Measurements from ENCODE around the gene SKAP2.

Gene SKAP2

GRCh38 chr7:26630941-26631580 lies 233.3 kb downstream of the SKAP2 start:
- TF ChIP-seq, protein P1, sequence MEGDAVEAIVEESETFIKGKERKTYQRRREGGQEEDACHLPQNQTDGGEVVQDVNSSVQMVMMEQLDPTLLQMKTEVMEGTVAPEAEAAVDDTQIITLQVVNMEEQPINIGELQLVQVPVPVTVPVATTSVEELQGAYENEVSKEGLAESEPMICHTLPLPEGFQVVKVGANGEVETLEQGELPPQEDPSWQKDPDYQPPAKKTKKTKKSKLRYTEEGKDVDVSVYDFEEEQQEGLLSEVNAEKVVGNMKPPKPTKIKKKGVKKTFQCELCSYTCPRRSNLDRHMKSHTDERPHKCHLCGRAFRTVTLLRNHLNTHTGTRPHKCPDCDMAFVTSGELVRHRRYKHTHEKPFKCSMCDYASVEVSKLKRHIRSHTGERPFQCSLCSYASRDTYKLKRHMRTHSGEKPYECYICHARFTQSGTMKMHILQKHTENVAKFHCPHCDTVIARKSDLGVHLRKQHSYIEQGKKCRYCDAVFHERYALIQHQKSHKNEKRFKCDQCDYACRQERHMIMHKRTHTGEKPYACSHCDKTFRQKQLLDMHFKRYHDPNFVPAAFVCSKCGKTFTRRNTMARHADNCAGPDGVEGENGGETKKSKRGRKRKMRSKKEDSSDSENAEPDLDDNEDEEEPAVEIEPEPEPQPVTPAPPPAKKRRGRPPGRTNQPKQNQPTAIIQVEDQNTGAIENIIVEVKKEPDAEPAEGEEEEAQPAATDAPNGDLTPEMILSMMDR (IDR thresholded peaks at IDR 0.05; ENCODE audit: extremely low read depth, missing control alignments) = no peak
- no peak for DNase-seq (ENCODE audit: low spot score)

DNA sequence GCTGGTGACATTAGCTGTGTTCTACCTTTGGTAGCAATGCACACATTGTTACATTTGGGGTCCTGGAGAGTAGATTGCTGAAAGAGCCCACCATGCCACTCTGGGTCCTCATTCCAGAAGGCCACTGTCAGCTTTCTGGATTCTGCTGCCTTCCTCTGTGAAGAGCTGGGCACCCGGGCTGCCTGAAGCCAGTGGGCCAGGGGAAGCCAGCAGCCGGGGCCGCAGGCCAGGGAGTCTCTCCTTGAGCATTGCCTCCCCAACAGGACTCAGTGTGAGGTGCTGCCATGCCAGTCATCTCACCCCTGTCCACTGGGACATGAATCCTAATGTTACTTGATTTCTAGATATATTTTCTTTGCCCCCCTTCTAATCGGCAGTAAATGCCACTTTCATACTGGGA lies 234.0 kb downstream of the SKAP2 start:
- DNase-seq (ENCODE audit: low spot score) = no peak
- TF ChIP-seq, protein P1 (IDR thresholded peaks at IDR 0.05; ENCODE audit: extremely low read depth, missing control alignments) = no peak

DNA sequence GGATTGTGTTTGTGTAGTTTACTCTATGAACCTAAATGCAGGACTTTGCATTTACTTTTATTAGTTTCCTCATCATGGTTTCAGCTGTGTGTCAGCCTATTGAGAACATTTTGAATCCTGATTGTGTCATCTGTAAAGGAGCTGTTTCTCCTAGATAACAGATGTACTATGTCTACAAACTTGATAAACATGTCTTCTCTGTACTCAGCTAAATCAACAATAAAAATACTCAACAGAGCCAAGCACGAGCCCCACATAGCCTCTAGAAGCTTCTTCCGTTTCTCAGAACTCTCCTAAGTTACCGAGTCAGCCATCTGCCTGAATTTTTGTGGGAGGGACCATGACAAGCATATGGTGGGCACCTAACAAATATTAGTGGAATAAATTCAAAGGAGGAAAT lies 234.7 kb downstream of the SKAP2 start:
- TF ChIP-seq, protein P1 (IDR thresholded peaks at IDR 0.05; ENCODE audit: extremely low read depth, missing control alignments) = no peak
- DNase-seq (ENCODE audit: low spot score) = no peak

DNA sequence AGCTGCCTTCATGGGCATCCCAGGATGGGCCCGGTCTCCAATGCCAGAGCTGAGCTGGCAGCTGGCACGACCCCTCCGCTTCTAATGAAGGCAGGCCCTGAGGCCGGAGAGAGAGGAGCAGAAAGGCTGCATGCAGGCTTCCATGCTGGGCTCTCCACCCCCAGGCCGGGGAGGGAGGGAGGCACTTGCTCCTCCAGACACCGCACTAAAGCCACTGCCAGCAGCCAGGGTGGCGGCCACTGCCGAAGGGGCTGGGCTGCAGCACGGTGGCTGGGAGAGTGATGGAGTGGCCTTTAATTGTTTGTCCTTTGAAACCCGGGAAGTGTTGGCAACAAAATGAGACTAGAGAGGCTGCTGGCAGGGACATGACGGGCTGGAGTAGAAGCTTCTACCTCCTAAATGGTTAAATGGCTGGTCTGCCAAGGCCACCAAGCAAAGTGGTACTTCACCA lies 236.5 kb downstream of the SKAP2 start:
- no peak for DNase-seq (ENCODE audit: low spot score)
- TF ChIP-seq, protein P1 (IDR thresholded peaks at IDR 0.05; ENCODE audit: extremely low read depth, missing control alignments) = no peak

- no peak for DNase-seq (ENCODE audit: low spot score)
- TF ChIP-seq, protein P1 (IDR thresholded peaks at IDR 0.05; ENCODE audit: extremely low read depth, missing control alignments) = no peak
These were observed 237.2 kb downstream of the SKAP2 start for GRCh38 chr7:26627221-26627620.

DNA sequence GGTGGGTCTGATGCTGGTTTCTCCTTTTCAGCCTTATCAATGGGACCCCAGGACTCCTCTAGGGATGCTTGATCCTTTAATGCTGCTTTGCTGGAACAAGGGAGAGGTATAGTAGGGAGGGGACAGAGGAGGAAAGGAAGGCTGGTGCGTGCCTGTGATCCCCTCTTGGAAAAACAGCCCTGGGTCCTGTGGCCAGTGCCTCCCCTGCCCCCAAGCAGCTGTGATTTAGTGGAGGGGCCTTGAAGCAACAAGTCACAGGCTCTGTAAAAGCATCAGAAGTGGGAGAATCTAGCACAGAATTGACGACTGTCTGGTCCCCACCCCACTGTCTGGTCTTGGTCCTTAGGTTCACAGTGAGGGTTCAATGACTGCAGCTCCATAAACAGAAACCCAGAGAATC lies 237.7 kb downstream of the SKAP2 start:
- DNase-seq (ENCODE audit: low spot score) = no peak
- TF ChIP-seq, protein P1 (IDR thresholded peaks at IDR 0.05; ENCODE audit: extremely low read depth, missing control alignments) = no peak

DNA sequence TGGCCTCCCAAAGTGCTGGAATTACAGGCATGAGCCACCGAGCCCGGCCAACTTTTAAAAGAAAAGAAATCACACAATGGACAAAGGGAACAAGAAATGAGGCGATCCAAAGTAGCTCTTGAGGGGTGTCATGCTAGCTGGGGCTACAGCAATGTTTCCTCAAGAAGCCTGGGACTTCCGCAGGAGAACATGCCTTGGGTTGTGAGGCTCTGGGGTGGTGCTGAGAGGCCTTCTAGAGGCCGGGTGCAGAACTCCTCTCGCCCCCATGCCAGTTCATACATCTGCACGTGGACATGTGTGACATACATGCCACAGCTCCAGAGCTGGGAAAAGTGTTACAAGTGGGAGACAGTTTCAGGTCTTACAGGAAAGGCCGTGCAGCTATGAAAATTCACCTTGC lies 238.2 kb downstream of the SKAP2 start:
- TF ChIP-seq, protein P1 (IDR thresholded peaks at IDR 0.05; ENCODE audit: extremely low read depth, missing control alignments) = no peak
- no peak for DNase-seq (ENCODE audit: low spot score)

All from GM20000 (cell line).